Hepatocyte (in vitro differentiated cells): ENCODE results near the gene PAGE4.

ENCODE experiments used
- CTCF ChIP-seq: fragments of 200-600 bp; sonication (generic); IDR thresholded peaks from 2 replicates; pipeline ENCODE4 v1.5.1; 2016; ENCODE audit warnings: antibody characterized with exemption, mild to moderate bottlenecking; ENCODE audit not compliant: poor library complexity
- EZH2 ChIP-seq: fragments of 200-600 bp; sonication (generic); IDR thresholded peaks from 2 replicates; pipeline ENCODE4 v1.6.1; 2016; ENCODE audit warnings: antibody characterized with exemption, mild to moderate bottlenecking, borderline replicate concordance
- EZH2phosphoT487 ChIP-seq: fragments of 200-600 bp; sonication (generic); IDR thresholded peaks from one replicate; pipeline ENCODE4 v1.6.1; 2018; ENCODE audit warnings: antibody characterized with exemption, mild to moderate bottlenecking, low read depth, moderate library complexity; ENCODE audit not compliant: unreplicated experiment, severe bottlenecking

GRCh38 chrX:49878128-49878833 is 49.2 kb downstream of the PAGE4 start:
- TF ChIP-seq CTCF (no peak), EZH2phosphoT487 (no peak), EZH2 (no peak)
